ENCODE results near the gene METTL13.

The METTL13 gene

GRCh38 chr1:171805395-171806115, 24.1 kb downstream of the METTL13 start:
- no peak for DNase-seq

DNA sequence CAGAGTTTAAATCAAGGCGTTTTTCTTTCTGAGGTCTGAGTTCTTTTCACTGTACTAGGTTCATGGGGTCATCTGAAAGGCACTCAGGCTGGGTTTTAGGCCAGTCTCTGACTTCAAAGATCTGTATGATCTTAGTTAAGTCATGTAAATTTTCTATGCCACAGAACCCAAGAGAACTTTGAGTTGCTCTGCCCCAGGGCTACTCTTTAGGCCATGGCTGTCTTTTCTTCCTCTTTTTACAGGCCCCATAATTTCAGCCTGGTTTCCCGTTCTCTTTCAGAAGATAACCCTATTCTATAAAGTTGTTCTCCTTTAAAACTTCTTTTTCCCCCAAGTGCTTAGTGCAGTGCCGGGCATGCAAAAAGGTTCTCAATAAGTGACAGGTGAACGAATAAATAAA, 26.1 kb downstream of the METTL13 start:
- no peak for DNase-seq

DNA sequence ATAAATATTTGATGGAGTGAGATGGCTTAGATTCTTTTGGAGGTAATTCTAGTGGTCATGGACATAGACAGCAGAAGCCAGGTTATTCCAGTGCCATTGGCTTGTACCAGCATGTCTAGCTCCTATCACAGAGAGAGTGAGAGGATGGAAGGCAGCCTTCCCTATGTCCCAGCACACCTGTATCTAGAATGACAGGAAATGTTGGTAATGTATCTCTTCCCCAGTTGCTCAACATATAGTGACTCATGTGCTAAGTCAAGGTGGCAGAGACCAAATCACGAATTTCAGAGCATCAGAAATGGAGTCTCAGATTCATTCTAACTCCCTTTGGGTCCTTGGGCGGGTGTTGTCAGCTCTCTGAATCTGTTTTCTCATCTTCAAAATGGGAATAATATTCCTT, 28.4 kb downstream of the METTL13 start:
- DNase-seq: no peak

- no peak for DNase-seq
Measured at GRCh38 chr1:171811672-171812071, 30.2 kb downstream of the METTL13 start.

DNA sequence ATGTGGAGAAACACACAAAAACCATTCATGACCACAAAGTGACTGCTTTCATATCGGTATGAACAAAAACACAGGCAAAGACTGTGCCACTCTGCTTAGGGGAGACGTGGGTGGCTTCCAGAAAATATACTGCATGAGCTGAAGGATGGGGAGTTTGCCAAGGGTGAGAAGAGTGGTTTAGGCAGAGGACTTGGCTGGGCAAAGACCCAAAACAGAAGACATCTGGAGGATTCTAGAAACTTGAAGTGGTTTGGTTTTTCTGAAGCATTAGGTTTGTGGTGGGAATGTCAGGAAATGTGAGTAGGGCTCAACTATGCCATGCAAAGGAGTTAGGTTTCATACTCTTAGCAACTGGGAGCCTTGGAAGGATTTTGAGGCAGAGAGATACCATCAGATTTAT, 33.2 kb downstream of the METTL13 start:
- no peak for DNase-seq

DNA sequence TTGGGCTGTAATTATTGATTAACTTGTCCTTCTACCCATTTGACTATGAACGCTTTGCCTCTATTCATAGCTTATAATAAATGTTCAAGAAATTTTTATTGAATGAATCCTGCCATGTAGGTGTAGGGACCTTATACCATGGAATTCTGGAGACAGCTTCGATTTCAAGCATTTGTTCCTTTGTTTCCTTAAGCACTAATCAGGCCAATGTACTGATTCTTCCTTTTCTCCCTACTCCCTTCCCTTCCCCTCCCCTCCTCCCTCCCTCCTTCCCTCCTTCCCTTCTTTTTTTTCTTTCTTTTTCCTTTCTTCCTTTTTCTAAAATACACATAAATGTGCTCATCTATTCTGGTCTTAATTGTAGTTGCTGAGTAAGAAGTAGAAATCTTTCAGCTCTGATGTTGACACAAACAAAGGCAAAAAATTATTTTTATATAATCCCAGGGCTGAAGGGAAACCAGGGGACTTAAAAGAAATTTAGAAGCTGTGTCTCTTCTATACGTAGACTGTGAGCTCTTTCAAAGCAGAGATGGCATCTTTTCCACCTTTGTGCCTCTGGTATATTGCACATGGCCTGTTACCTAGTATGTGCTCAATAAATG, 34.9 kb downstream of the METTL13 start:
- DNase-seq: no peak

- peak in 1 of 2 experiments; percentile 51 for DNase-seq
Measured at GRCh38 chr1:171817511-171818265, 36.2 kb downstream of the METTL13 start.

DNA sequence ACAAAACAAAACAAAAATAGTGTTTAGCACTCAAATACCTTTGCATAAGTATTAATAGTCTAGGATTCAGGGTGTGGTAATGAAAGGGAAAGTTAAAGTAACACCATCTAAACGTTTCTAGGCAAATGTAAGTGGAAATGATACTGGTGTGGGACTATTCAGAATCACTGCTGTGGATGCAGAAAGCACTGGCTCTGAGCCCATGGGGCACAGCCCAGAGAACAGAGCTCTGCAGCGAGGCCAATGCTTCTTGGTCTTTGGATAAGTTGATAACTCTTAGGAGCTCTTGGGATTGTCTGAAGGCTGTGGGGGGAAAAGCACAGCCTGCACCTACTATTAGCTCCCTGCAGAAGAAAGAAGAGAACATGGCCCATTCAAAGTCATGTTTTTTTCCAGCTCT, 38.5 kb downstream of the METTL13 start:
- DNase-seq: no peak

DNA sequence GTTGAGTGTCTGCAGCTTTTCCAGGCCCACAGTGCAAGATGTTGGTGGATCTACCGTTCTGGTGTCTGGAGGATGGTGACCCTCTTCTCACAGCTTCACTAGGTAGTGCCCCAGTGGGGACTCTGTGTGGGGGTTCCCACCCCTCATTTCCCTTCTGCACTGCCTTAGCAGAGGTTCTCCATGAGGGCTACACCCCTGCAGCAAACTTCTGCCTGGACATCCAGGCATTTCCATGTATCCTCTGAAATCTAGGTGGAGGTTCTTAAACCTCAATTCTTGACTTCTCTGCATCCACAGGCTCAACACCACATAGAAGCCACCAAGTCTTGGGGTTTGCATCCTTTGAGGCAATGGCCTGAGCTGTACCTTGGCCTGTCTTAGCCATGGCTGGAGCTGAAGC, 45.5 kb downstream of the METTL13 start:
- no peak for DNase-seq

GRCh38 chr1:171828794-171829193, 47.3 kb downstream of the METTL13 start:
- DNase-seq: no peak

DNA sequence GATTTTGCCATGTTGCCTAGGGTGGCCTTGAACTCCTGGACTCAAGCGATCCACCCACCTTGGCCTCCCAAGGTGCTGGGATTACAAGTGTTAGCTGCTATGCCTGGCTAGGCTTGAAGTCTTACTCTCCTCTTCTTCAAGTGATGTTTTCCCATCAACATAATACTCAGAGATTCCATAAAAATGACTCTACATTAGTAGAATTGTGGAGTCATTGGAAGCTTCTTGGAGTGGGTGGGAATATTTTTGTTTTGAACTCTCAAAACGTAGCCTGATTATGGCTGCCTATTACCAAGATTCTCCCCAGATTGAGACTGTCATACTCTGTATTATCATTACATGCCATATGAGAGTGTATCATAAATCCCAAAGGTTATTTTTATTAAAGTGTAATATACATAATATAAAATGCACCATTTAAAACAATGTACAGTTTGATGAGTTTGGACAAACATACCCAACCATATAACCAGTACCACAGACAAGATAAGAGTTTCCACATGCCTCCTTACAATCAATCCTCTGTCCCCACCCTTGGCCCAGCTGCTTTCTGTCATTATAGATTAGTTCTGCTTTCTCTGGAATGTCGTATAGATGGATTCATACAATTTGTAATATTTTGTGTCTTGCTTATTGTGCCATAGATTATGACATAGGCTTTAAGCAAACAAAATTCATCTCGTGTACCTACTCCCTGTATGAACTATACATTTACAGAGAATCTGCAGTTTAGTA, 51.8 kb downstream of the METTL13 start:
- DNase-seq: no peak

- DNase-seq: no peak
Measured at GRCh38 chr1:171834821-171835220, 53.4 kb downstream of the METTL13 start.

GRCh38 chr1:171835891-171836290, 54.4 kb downstream of the METTL13 start:
- no peak for DNase-seq

- DNase-seq: peak; percentile 73 to 77
Measured at GRCh38 chr1:171841050-171841910, 59.8 kb downstream of the METTL13 start, which contains the start of gene DNM3. Gene DNM3, plus strand, starts transcription at chr1:171841498. Its CDS starts 159 bp downstream, at chr1:171841657.

DNA sequence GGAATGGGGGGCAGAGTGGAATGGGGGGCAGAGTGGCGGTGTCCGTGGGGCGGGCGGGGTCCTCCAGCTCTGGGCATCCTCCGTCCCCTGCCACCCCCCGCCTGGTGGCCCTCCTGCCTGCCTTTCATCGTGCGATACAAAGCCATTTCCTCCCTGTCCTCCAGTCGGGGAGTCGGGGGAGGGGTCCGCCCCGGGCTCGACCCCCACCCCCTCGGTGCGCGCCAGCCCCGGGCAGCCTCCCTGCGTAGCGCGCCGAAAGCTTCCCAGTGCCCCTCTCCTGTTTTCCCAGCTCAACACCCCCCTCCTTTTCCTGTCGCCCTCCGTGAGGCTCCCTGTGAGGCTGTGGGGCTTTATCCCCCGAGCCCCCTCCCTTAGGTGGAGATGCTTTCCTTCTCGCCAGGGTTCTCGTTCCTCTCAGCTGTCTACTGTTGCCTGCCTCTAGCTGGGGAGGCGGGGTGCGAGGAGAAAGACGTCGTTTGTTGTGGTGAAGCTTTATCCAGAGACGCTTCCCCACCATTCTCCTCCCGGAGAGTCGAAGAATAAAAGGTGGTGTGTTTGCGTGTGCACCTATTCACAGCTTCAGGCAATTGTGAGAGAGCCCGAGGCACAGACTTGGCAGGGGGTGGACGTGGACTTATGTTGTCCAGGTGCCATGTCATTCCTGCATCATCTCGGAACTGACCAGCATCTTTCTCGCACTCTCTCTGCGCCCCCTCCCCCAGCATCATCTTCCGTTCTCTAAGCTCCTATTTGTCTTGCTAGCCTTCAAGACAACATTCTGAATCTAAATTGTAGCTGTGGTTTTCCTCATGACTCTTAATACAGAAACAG, 60.7 kb downstream of the METTL13 start:
- DNase-seq: peak; percentile 1 to 5

DNA sequence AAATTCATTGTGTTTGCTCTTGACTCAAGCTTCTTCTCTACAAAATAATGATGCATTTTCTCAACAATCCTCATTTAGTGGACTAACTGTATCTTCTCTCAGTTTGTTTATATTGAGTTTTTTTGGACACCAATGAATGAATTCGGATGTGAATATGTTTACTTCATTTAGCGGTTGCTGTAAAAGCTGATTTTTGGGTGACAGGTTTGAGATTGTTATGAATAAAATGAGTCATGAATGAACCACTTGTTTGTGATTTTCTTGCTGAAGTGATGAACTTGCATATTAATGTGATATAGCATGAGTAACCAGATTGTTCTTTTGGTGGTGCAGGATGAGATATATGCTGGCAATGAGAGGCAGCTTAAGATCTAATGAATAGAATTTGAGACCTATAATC, 62.9 kb downstream of the METTL13 start:
- DNase-seq: no peak

- no peak for DNase-seq
Measured at GRCh38 chr1:171845998-171846397, 64.5 kb downstream of the METTL13 start.

Measured in stimulated activated CD4-positive, alpha-beta T cell treated with anti-CD3 and anti-CD28 coated beads, Interleukin-4, amount 100 ng/mL, for 4 hours (primary cell).